MCF 10A (cell line): ENCODE data around the gene IRF2BP1. TPM values are rescaled to one million over a fixed set of nuclear protein-coding genes. Genes with fewer than 3 reads are reported as not detected.

Experiments used
- BruUV-seq: library from RNA; stranded (reverse); fragments of 400-500 nt; replicated peaks from 2 replicates; lab custom pipeline; 2021; lab: Mats Ljungman, UMichigan
- CTCF ChIA-PET: fragments of 300-600 bp; sonication (Branson Sonifier 250); formaldehyde crosslinking; extraction: SDS; loops from one replicate; lab custom pipeline; 2021; ENCODE audit warnings: antibody characterized with exemption, inconsistent platforms; lab: Yijun Ruan, JAX
- POLR2A ChIA-PET: fragments of 300-600, 350-650 bp; sonication (Branson Sonifier 250); formaldehyde crosslinking; extraction: SDS; loops from one replicate; lab custom pipeline; 2020; ENCODE audit warnings: antibody characterized with exemption, inconsistent platforms; lab: Yijun Ruan, JAX
- DNase-seq: peaks from one replicate; pipeline ENCODE4 v3.0.0-alpha.2; 2018; ENCODE audit not compliant: unreplicated experiment
- H3K27ac Mint-ChIP-seq: one replicate; pipeline ENCODE4 v1.8.0; 2022; ENCODE audit warnings: mild to moderate bottlenecking, low read depth, mixed read lengths; ENCODE audit not compliant: unreplicated experiment
- H3K27me3 Mint-ChIP-seq: one replicate; pipeline ENCODE4 v1.8.0; 2022; ENCODE audit warnings: mixed read lengths; ENCODE audit not compliant: insufficient read depth, unreplicated experiment
- H3K36me3 Mint-ChIP-seq: one replicate; pipeline ENCODE4 v1.8.0; 2022; ENCODE audit warnings: mild to moderate bottlenecking, moderate library complexity, mixed read lengths; ENCODE audit not compliant: insufficient read depth, unreplicated experiment
- H3K4me1 Mint-ChIP-seq: one replicate; pipeline ENCODE4 v1.8.0; 2022; ENCODE audit warnings: mixed read lengths; ENCODE audit not compliant: insufficient read depth, unreplicated experiment
- H3K4me3 Mint-ChIP-seq: one replicate; pipeline ENCODE4 v1.8.0; 2022; ENCODE audit warnings: mild to moderate bottlenecking, moderate library complexity, mixed read lengths; ENCODE audit not compliant: unreplicated experiment
- H3K9me3 Mint-ChIP-seq: one replicate; pipeline ENCODE4 v1.8.0; 2022; ENCODE audit warnings: mixed read lengths; ENCODE audit not compliant: unreplicated experiment
- CTCF ChIP-seq: fragments of 200-600 bp; IDR thresholded peaks from one replicate; pipeline ENCODE4 v1.8.0; 2022; ENCODE audit warnings: antibody characterized with exemption, mild to moderate bottlenecking; ENCODE audit not compliant: unreplicated experiment
- intact Hi-C: fragments of 100-400 bp; cut with micrococcal nuclease; formaldehyde crosslinking; loops from 2 replicates; pipeline ENCODE4 v1.14.1; 2022
- total RNA-seq: library from RNA; stranded (reverse); gene quantifications from 2 replicates; pipeline ENCODE4 v1.2.3, GENCODE V29; 2022

Gene IRF2BP1
- total RNA-seq, 1 experiment from 2014 or later = 18.1 TPM

DNA sequence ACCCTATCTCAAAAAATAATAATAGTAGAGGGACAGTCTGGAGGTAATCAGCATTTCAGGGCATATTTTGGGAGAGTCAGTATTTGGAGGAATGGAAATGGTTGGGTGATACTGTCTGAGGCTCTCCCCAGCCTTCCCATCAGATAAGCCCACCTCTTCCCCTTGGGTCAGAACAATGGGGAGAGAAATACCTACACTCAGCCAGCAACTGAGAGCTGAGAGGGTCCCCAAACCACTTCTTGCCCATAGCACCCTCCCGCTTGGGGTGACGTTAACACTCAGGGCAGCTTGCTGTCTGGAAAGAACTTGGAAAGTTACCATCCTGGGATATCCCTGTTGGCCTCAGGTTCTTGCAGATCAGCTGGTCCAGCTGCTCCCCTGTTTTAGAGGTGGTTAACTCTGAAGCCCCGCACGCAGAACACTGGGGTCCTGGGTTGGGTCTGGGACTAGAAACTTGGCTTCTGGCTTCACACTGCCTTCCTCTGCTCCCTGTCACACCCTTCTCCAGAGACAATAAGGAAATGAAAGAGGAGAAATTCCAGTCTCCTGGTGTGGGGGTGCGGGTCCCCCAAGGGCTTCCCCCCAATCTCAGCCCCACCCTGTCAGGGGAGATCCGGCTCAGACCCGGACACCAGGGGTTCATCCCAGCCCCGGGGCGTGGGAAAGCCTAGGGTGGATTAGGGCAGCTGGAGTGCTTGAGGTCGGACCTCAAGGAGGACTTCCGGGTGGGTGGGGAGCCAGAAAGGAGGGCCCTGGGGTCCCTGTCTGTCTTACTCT is 19.4 kb downstream of the IRF2BP1 start:
- TF ChIP-seq CTCF = no peak
- H3K4me3 Mint-ChIP-seq = no peak overlapping the region
- no peaks in the 10 kb centered on the region for H3K9me3 Mint-ChIP-seq
- no peak for DNase-seq
- intact Hi-C loops = no loop called here
- peaks cover 51% of the 10 kb centered on the region for H3K27me3 Mint-ChIP-seq
- H3K36me3 Mint-ChIP-seq = peaks cover 3% of the 10 kb centered on the region
- H3K4me1 Mint-ChIP-seq = peaks cover 5% of the 10 kb centered on the region
- POLR2A ChIA-PET = no interaction called here
- BruUV-seq = no TSS peak
- no peak overlapping the region for H3K27ac Mint-ChIP-seq
- CTCF ChIA-PET = interaction anchor here (0.6 to 1.0 kb wide), 2 partner anchors 14 to 67 kb away, joined by 3 read pairs; no protein-coding TSS in a partner anchor

DNA sequence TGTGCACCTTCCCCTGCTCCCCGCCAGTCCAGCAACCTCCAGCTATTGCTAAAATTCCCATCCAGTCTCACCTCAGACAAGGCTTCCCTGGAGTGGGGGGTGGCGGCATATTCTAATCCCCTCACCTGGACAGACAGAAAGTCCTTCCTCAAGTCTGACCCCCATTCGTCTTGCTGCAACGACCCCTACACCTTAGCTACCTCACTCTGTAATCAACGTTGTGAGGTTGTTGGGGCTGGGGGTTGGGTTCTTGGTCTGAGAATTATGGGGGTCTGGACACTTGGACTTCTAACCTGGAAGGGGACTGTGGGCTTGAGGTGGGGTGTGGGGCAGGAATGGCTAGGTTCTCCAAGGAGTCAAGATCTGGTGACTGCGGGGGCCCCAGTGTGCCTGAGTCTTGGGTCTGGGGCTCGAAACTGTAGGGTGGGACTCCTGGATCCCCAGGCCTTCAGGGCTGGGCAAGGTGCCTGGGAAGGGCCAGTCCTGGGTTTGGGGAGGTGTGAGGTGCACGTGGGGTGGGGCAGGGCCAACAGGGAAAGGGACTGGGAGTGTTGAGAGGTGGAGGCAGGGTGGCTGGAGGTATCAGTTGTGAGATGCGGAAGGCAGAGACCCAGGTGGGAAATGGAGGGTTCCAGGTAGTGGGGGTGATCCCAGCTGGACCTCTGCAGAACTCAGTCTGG is 20.5 kb downstream of the IRF2BP1 start:
- Mint-ChIP-seq H3K4me3 (no peak overlapping the region), H3K36me3 (peaks cover 11% of the 10 kb centered on the region), H3K27me3 (peaks cover 51% of the 10 kb centered on the region), H3K9me3 (no peaks in the 10 kb centered on the region), H3K27ac (no peak overlapping the region), H3K4me1 (peaks cover 5% of the 10 kb centered on the region)
- CTCF ChIA-PET = interaction anchor here (1.4 kb wide), 1 partner anchor 17 kb away, joined by 5 read pairs; no protein-coding TSS in a partner anchor
- TF ChIP-seq CTCF = no peak
- no peak for DNase-seq
- no TSS peak for BruUV-seq
- intact Hi-C loops = no loop called here
- POLR2A ChIA-PET = no interaction called here

DNA sequence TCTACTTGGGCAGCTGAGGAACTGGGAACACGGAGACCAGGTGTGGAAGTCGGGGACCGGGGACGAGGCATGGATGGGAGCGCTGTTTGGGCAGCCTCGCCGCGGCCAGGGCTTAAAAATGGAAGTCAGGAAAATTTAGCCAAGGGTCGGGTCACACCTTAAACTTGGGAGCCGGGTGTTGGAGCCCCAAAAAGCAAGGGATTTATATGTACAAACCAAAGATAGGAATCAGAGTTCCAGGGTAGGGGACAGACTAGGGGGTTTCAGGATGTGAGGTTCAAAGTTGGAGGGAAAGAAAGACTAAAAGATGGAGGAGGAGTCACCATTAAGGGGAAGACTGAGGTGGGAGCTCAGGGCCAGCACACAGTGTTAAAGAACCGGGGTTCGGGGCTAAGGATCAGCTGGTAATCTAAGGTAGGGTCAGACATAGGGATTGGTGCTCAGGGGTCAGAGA is 21.3 kb downstream of the IRF2BP1 start:
- peaks cover 18% of the 10 kb centered on the region for H3K36me3 Mint-ChIP-seq
- no peak for TF ChIP-seq CTCF
- H3K4me1 Mint-ChIP-seq = peaks cover 5% of the 10 kb centered on the region
- intact Hi-C loops = no loop called here
- CTCF ChIA-PET = interaction anchor here (1.4 kb wide), 1 partner anchor 18 kb away, joined by 5 read pairs; no protein-coding TSS in a partner anchor
- POLR2A ChIA-PET = interaction anchor here (2.1 kb wide), 1 partner anchor 17 kb away, joined by 12 read pairs; no protein-coding TSS in a partner anchor
- no TSS peak for BruUV-seq
- no peak overlapping the region for H3K27ac Mint-ChIP-seq
- H3K27me3 Mint-ChIP-seq = peaks cover 51% of the 10 kb centered on the region
- no peaks in the 10 kb centered on the region for H3K9me3 Mint-ChIP-seq
- no peak overlapping the region for H3K4me3 Mint-ChIP-seq
- no peak for DNase-seq
